HepG2 (cell line): Measurements from ENCODE around the gene ATP1A2. TPM values are rescaled to one million over a fixed set of nuclear protein-coding genes. Genes with fewer than 3 reads are reported as not detected.

Experiments used
- ATAC-seq: fragments of 200-7000 bp; cut with Tn5 transposase; 3 replicates; pipeline ENCODE4 v1.9.1; 2020; ENCODE audit warnings: mild to moderate bottlenecking, moderate library complexity
- BruUV-seq: library from RNA; stranded (reverse); fragments of 400-500 nt; replicated peaks from 2 replicates; lab custom pipeline; 2021; lab: Mats Ljungman, UMichigan
- CTCF ChIA-PET: fragments of 300-600 bp; formaldehyde crosslinking; extraction: SDS; loops from one replicate; lab custom pipeline; 2021; ENCODE audit warnings: low total read pairs, inconsistent platforms, low intra/inter-chr PET ratio; lab: Yijun Ruan, JAX
- POLR2A ChIA-PET: fragments of 350-600 bp; sonication (Branson Sonifier 250); formaldehyde crosslinking; loops from one replicate; lab custom pipeline; 2020; ENCODE audit warnings: antibody characterized with exemption, inconsistent platforms; lab: Yijun Ruan, JAX
- DNase-seq: peaks from one replicate; pipeline ENCODE4 v3.0.0-alpha.2; 2015; ENCODE audit warnings: low spot score
- FAIRE-seq: peaks from 3 replicates; lab custom pipeline; 2011; peaks lifted over from hg19 to GRCh38; lab: Jason Lieb, UNC
- H2AFZ ChIP-seq: one replicate; pipeline ENCODE4 v1.6.1; 2011; ENCODE audit warnings: low read length, inconsistent platforms
- H3K27ac ChIP-seq: fragments of 300-600 bp; 3 replicates; pipeline ENCODE4 v1.8.0; 2011; ENCODE audit warnings: mixed run types, mild to moderate bottlenecking, mixed read lengths, low read length, inconsistent platforms; ENCODE audit not compliant: insufficient read depth; ENCODE audit errors: extremely low read length
- H3K27me3 ChIP-seq, 2 experiments: fragments of 200-600 bp in 1 of 2; 2 replicates in 1 of 2; 3 replicates in 1 of 2; pipeline versions ENCODE4 v1.6.0 to v1.8.0; 2011; ENCODE audit warnings: low read length in 2 of 2, mild to moderate bottlenecking in 2 of 2, moderate library complexity in 2 of 2, inconsistent platforms in 1 of 2; ENCODE audit not compliant: insufficient read depth in 2 of 2, control insufficient read depth in 1 of 2
- H3K36me3 ChIP-seq, 2 experiments: fragments of 200-600 bp in 1 of 2; replicated peaks in 1 of 2; 2 replicates in 1 of 2; 3 replicates in 1 of 2; pipeline versions ENCODE4 v1.5.1 to v1.8.0; 2011; ENCODE audit warnings: low read length in 2 of 2, inconsistent platforms in 1 of 2; ENCODE audit not compliant: insufficient read depth in 2 of 2, control insufficient read depth in 1 of 2
- H3K4me1 ChIP-seq: 2 replicates; pipeline ENCODE4 v1.5.1; 2012; ENCODE audit warnings: low read length, inconsistent platforms; ENCODE audit not compliant: insufficient read depth
- H3K4me2 ChIP-seq: 2 replicates; pipeline ENCODE4 v1.6.0; 2011; ENCODE audit warnings: low read depth, low read length, inconsistent platforms
- H3K4me3 ChIP-seq, 3 experiments: fragments of 200-600 bp in 1 of 3; sonication (generic), shearing (Covaris generic) in 1 of 3; replicated peaks in 1 of 3; 2 replicates each; pipeline ENCODE4 v1.5.1; 2011 to 2016; ENCODE audit warnings: low read length in 3 of 3, inconsistent platforms in 2 of 3, low read depth in 2 of 3, mild to moderate bottlenecking in 2 of 3, control low read depth in 1 of 3, mixed read lengths in 1 of 3; ENCODE audit not compliant: insufficient read depth in 1 of 3
- H3K79me2 ChIP-seq: one replicate; pipeline ENCODE4 v1.6.1; 2011; ENCODE audit warnings: low read length, inconsistent platforms; ENCODE audit not compliant: insufficient read depth
- H3K9ac ChIP-seq: 2 replicates; pipeline ENCODE4 v1.6.0; 2011; ENCODE audit warnings: mild to moderate bottlenecking, low read depth, low read length, inconsistent platforms; ENCODE audit not compliant: insufficient read depth
- H3K9me3 ChIP-seq: 2 replicates; pipeline ENCODE4 v1.5.1; 2012; ENCODE audit warnings: mild to moderate bottlenecking, low read length
- H4K20me1 ChIP-seq: 2 replicates; pipeline ENCODE4 v1.6.0; 2011; ENCODE audit warnings: inconsistent platforms, mild to moderate bottlenecking, low read length, moderate library complexity; ENCODE audit not compliant: insufficient read depth
- ADNP ChIP-seq: sonication (generic); formaldehyde crosslinking; IDR thresholded peaks from 2 replicates; pipeline ENCODE4 v1.4.0; 2020; ENCODE audit warnings: missing genetic modification reagents
- CSRNP2 ChIP-seq: sonication (generic); formaldehyde crosslinking; conservative IDR thresholded peaks from 2 replicates; pipeline ENCODE4 v1.8.0; 2022; ENCODE audit warnings: low read depth, missing genetic modification reagents
- EZH2 ChIP-seq: conservative IDR thresholded peaks from 2 replicates; pipeline ENCODE4 v1.6.1; 2012; ENCODE audit warnings: mild to moderate bottlenecking, low read depth, low read length, moderate library complexity
- FOXM1 ChIP-seq: sonication (generic); formaldehyde crosslinking; IDR thresholded peaks from 2 replicates; pipeline ENCODE4 v1.5.0; 2020; ENCODE audit warnings: missing genetic modification reagents
- GABPB1 ChIP-seq: IDR thresholded peaks from 2 replicates; pipeline ENCODE4 v1.6.1; 2016; ENCODE audit warnings: mild to moderate bottlenecking, missing genetic modification reagents, moderate library complexity, missing compliant biosample characterization
- IRF2 ChIP-seq: IDR thresholded peaks from 2 replicates; pipeline ENCODE4 v1.6.1; 2018; ENCODE audit warnings: missing genetic modification reagents, missing compliant biosample characterization
- KAT8 ChIP-seq: IDR thresholded peaks from 2 replicates; pipeline ENCODE4 v1.6.1; 2016; ENCODE audit warnings: missing genetic modification reagents, missing compliant biosample characterization
- REXO4 ChIP-seq: sonication (generic); formaldehyde crosslinking; IDR thresholded peaks from 2 replicates; pipeline ENCODE4 v1.8.0; 2022; ENCODE audit warnings: missing genetic modification reagents, mild to moderate bottlenecking, borderline replicate concordance
- SALL1 ChIP-seq: sonication (generic); formaldehyde crosslinking; IDR thresholded peaks from 2 replicates; pipeline ENCODE4 v1.8.0; 2022; ENCODE audit warnings: mild to moderate bottlenecking, missing genetic modification reagents
- SIN3B ChIP-seq: fragments of 150-350 bp; IDR thresholded peaks from 2 replicates; pipeline ENCODE4 v1.6.1; 2014; ENCODE audit warnings: low read length
- SP2 ChIP-seq: sonication (generic); formaldehyde crosslinking; IDR thresholded peaks from 2 replicates; pipeline ENCODE4 v1.5.1; 2020; ENCODE audit warnings: mild to moderate bottlenecking, missing genetic modification reagents
- SP4 ChIP-seq: sonication (generic); formaldehyde crosslinking; IDR thresholded peaks from 2 replicates; pipeline ENCODE4 v1.8.1; 2023; ENCODE audit warnings: mild to moderate bottlenecking, missing genetic modification reagents
- STAG1 ChIP-seq: sonication (generic); formaldehyde crosslinking; IDR thresholded peaks from 2 replicates; pipeline ENCODE4 v1.4.0; 2020; ENCODE audit warnings: missing genetic modification reagents
- SYNCRIP ChIP-seq: fragments of 200-400 bp; formaldehyde crosslinking; IDR thresholded peaks from 2 replicates; pipeline ENCODE4 v1.6.1; 2018; ENCODE audit warnings: mild to moderate bottlenecking, low read depth, low read length; ENCODE audit not compliant: insufficient read depth
- XRCC5 ChIP-seq: fragments of 200-400 bp; formaldehyde crosslinking; optimal IDR thresholded peaks from 2 replicates; pipeline ENCODE3; 2017; ENCODE audit warnings: mild to moderate bottlenecking, low read length
- ZBTB34 ChIP-seq: sonication (generic); formaldehyde crosslinking; IDR thresholded peaks from 2 replicates; pipeline ENCODE4 v1.8.0; 2022; ENCODE audit warnings: mild to moderate bottlenecking, missing genetic modification reagents
- ZNF121 ChIP-seq: sonication (generic); formaldehyde crosslinking; IDR thresholded peaks from 2 replicates; pipeline ENCODE4 v1.5.0; 2020; ENCODE audit warnings: mild to moderate bottlenecking, missing genetic modification reagents
- ZNF841 ChIP-seq: sonication (generic); formaldehyde crosslinking; IDR thresholded peaks from 2 replicates; pipeline ENCODE4 v1.8.1; 2023; ENCODE audit warnings: missing genetic modification reagents, borderline replicate concordance
- WGBS: methylation state at CpG from one replicate; pipeline ENCODE4 v1.1.6; 2017; ENCODE audit warnings: low lambda C conversion rate; 5-methylcytosine and 5-hydroxymethylcytosine counted together
- in situ Hi-C: cut with HindIII; loops from 2 replicates; pipeline ENCODE4 v1.10.0; 2017; ENCODE audit warnings: low pct_unique_long_range_greater_than_20kb; ENCODE audit not compliant: extremely low pct_ligation_motif_present
- intact Hi-C: fragments of 100-400 bp; cut with micrococcal nuclease; formaldehyde crosslinking; loops from one replicate; pipeline ENCODE4 v1.10.0; 2022; ENCODE audit not compliant: unreplicated experiment
- polyA plus RNA-seq, 8 experiments: library from polyadenylated mRNA; depleted of rRNA in 3 of 8; stranded (reverse) in 7 of 8; unstranded in 1 of 8; fragments of >200 nt; fragmentation: Illumina TruSeq in 4 of 8; extraction: Trizol in 4 of 8; gene quantifications; 2 replicates each; pipeline versions ENCODE4 v1.2.1 to v1.2.3, GENCODE V29; 2011 to 2016; ENCODE audit warnings: low read depth in 4 of 8, missing spikeins in 1 of 8, mixed read lengths in 1 of 8; ENCODE audit not compliant: insufficient read depth in 1 of 8
- total RNA-seq, 5 experiments: library from RNA; depleted of rRNA; stranded (reverse); fragments of >200 nt; fragmentation: Illumina TruSeq; extraction: Trizol; gene quantifications; 2 replicates each; pipeline ENCODE4 v1.2.3, GENCODE V29; 2016; ENCODE audit warnings: low read depth in 1 of 5
- TF ChIP-seq, protein P1 (sequence below): sonication (generic); formaldehyde crosslinking; conservative IDR thresholded peaks from 2 replicates; pipeline ENCODE4 v1.4.0; 2020; ENCODE audit warnings: missing genetic modification reagents

Gene ATP1A2
- total and polyA plus RNA-seq, 2 of the 13 experiments (the other 11 are each of a cell fraction or from before 2014, with no cell fraction given), result 0.16 TPM; not detected in 1

DNA sequence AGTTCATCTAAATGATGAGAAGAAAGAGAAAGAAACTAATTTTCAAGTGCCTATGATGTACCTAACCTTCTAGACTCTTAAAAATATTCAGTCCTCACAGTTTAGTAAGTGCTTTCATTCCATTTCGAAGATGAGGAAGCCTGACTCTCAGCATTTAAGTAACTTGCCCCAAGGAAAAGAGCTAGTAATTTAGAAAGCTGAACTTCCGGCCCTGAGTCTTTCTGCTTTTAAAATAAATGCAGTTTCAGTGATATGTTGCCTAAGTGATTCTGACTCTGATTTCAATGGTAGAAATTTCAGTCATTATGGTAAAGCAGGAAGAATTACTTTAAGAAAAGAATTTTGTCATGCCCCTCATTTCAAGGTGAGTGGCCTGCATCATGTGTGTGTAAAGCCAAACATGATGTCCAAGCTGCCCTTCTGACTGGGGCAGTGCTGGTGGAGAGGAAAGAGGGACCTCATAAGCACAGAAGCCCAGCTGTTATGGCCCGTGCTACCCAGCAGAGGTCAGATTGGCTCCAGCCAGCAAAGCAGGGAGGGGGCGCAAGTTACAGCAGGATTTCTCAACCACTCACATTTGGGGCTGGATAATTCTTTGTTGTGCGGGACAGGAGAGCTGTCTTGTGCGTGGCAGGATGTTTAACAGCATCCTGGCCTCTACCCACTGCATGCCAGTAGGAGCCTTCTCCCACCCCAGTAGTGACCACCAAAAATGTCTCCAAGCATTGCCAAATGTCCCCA lies 46.6 kb downstream of the ATP1A2 start:
- BruUV-seq, result no TSS peak
- peaks cover 39% of the 10 kb centered on the region for H3K4me1 ChIP-seq
- H3K36me3 ChIP-seq, result no peaks in the 10 kb centered on the region
- in situ Hi-C loops (no loop called here), intact Hi-C loops (loop anchor here (1.0 kb wide), 1 partner anchor 90 kb away; no protein-coding TSS in a partner anchor)
- no peak overlapping the region for H3K9ac ChIP-seq
- no peak overlapping the region for H3K27ac ChIP-seq
- no peaks in the 10 kb centered on the region for H4K20me1 ChIP-seq
- WGBS, result 16% methylated on average over 5 of the region's 6 CpGs
- H2AFZ ChIP-seq, result no peak overlapping the region
- peak; percentile 94 for ATAC-seq
- FAIRE-seq, result peak; percentile 67
- H3K79me2 ChIP-seq, result no peaks in the 10 kb centered on the region
- H3K9me3 ChIP-seq, result no peaks in the 10 kb centered on the region
- ChIA-PET CTCF (no interaction called here), POLR2A (no interaction called here)
- peak; percentile 53 for DNase-seq
- peaks cover 0 to 8% of the 10 kb centered on the region in 2 experiments; a peak in 4 of 5 replicates for H3K27me3 ChIP-seq
- no peak overlapping the region for H3K4me3 ChIP-seq
- no peak overlapping the region for H3K4me2 ChIP-seq
- TF ChIP-seq ZNF121 (CRISPR knock-in tag), result peak; percentile 48; the same call in 1 of the 2 replicates
- TF ChIP-seq SP2, result no peak
- TF ChIP-seq ADNP (CRISPR knock-in tag), result no peak
- no peak for TF ChIP-seq SYNCRIP
- no peak for TF ChIP-seq GABPB1 (CRISPR knock-in tag)
- TF ChIP-seq ZBTB34 (CRISPR knock-in tag), result no peak
- TF ChIP-seq KAT8 (CRISPR knock-in tag), result no peak
- no peak for TF ChIP-seq CSRNP2 (CRISPR knock-in tag)
- 0 out of 2 replicates have a peak, but pooled peaks have one; percentile 16 for TF ChIP-seq SALL1
- TF ChIP-seq ZNF841 (CRISPR knock-in tag), result no peak
- no peak for TF ChIP-seq FOXM1
- 0 out of 2 replicates have a peak, but pooled peaks have one; percentile 37 for TF ChIP-seq IRF2
- TF ChIP-seq XRCC5, result peak; percentile 57
- peak; percentile 67 for TF ChIP-seq STAG1 (CRISPR knock-in tag)
- TF ChIP-seq SIN3B, result no peak
- TF ChIP-seq, protein P1, sequence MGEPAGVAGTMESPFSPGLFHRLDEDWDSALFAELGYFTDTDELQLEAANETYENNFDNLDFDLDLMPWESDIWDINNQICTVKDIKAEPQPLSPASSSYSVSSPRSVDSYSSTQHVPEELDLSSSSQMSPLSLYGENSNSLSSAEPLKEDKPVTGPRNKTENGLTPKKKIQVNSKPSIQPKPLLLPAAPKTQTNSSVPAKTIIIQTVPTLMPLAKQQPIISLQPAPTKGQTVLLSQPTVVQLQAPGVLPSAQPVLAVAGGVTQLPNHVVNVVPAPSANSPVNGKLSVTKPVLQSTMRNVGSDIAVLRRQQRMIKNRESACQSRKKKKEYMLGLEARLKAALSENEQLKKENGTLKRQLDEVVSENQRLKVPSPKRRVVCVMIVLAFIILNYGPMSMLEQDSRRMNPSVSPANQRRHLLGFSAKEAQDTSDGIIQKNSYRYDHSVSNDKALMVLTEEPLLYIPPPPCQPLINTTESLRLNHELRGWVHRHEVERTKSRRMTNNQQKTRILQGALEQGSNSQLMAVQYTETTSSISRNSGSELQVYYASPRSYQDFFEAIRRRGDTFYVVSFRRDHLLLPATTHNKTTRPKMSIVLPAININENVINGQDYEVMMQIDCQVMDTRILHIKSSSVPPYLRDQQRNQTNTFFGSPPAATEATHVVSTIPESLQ, result no peak
- no peak for TF ChIP-seq REXO4
- no peak for TF ChIP-seq SP4 (CRISPR knock-in tag)
- TF ChIP-seq EZH2, result no peak
